ENCODE measurements around the gene FAM162A.

FAM162A gene

GRCh38 chr3:122387709-122388108 is 3.7 kb downstream of the FAM162A start:
- no peak overlapping the region for H3K4me3 ChIP-seq (replicated peaks; ENCODE audit: low read depth, low read length)
- TF ChIP-seq CTCF (IDR thresholded peaks at IDR 0.05; ENCODE audit: low read length, missing control alignments), result no peak
- DNase-seq (ENCODE audit: low read depth), result no peak

- no peak for TF ChIP-seq CTCF (IDR thresholded peaks at IDR 0.05; ENCODE audit: low read length, missing control alignments)
- DNase-seq (ENCODE audit: low read depth), result no peak
- H3K4me3 ChIP-seq (replicated peaks; ENCODE audit: low read depth, low read length), result no peak overlapping the region
Observed at GRCh38 chr3:122389197-122389596, 5.2 kb downstream of the FAM162A start.

GRCh38 chr3:122389892-122390291 is 5.9 kb downstream of the FAM162A start:
- TF ChIP-seq CTCF (IDR thresholded peaks at IDR 0.05; ENCODE audit: low read length, missing control alignments), result no peak
- no peak for DNase-seq (ENCODE audit: low read depth)
- H3K4me3 ChIP-seq (replicated peaks; ENCODE audit: low read depth, low read length), result no peak overlapping the region

GRCh38 chr3:122390665-122391064 is 6.7 kb downstream of the FAM162A start:
- no peak overlapping the region for H3K4me3 ChIP-seq (replicated peaks; ENCODE audit: low read depth, low read length)
- peak; percentile 6 for DNase-seq (ENCODE audit: low read depth)
- no peak for TF ChIP-seq CTCF (IDR thresholded peaks at IDR 0.05; ENCODE audit: low read length, missing control alignments)

GRCh38 chr3:122391681-122392446 is 7.9 kb downstream of the FAM162A start:
- TF ChIP-seq CTCF (IDR thresholded peaks at IDR 0.05; ENCODE audit: low read length, missing control alignments), result no peak
- no peak for DNase-seq (ENCODE audit: low read depth)
- no peak overlapping the region for H3K4me3 ChIP-seq (replicated peaks; ENCODE audit: low read depth, low read length)

- H3K4me3 ChIP-seq (replicated peaks; ENCODE audit: low read depth, low read length), result no peak overlapping the region
- TF ChIP-seq CTCF (IDR thresholded peaks at IDR 0.05; ENCODE audit: low read length, missing control alignments), result peak; percentile 72
- DNase-seq (ENCODE audit: low read depth), result peak; percentile 67
Observed at GRCh38 chr3:122392868-122393844, 9.2 kb downstream of the FAM162A start.
